ENCODE results near the gene SMARCC2. TPM values are rescaled to one million over a fixed set of nuclear protein-coding genes. Genes with fewer than 3 reads are reported as not detected.

SMARCC2 gene
- total and polyA plus RNA-seq, 2 of the 13 experiments (the other 11 are each of a cell fraction or from before 2014, with no cell fraction given): 21.3 to 24.1 TPM

DNA sequence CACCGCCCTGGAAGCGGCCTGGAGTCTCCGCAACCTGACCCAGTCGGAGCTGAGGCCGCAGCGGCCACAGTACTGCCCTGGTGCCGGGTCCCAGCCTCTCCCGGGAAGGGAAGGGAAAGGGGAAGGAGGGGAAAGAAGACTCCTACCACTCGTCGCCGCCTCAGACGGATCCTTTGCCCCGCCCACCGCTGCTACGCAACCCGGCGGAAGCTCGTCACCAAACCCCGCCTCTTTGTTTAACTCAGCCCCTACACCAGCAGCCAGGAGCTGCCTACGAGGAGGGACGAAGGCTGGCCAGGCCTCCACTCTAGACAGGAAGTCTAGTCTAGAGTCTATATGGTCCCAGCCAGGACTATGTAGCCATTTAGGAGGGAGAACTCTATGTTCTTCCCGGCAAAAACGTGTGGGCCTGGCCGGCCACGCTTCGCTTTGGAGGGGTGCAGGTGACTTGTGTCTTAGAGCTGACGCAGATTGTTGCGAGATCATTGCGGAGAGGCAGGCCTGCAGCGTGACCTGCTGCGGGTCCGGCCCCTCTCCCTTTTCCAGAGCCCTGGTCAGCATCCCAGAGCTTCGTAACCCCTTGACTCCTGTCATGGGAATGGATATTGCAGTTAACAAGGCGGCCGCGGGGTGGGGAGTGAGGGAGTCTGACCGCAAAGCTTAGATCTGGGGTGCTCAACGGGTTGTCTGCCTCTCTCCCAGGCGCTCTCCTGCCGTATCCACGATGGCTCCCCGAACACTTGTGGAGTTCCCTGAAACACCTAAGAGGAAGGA, 32.7 kb upstream of the SMARCC2 start, which contains the start of gene RNF41 (continued):
- TF ChIP-seq LCORL (IDR thresholded peaks at IDR 0.05): no peak
- TF ChIP-seq LCORL (CRISPR knock-in tag; IDR thresholded peaks at IDR 0.05): peak; percentile 52; the same call in 1 of the 2 replicates
- peak; percentile 79; the same call in 1 of the 2 replicates for TF ChIP-seq SRY (CRISPR knock-in tag; IDR thresholded peaks at IDR 0.05)
- TF ChIP-seq PRPF4 (IDR thresholded peaks at IDR 0.05; ENCODE audit: low read depth, low read length, poor library complexity, severe bottlenecking): no peak
- TF ChIP-seq ZNF598 (CRISPR knock-in tag; IDR thresholded peaks at IDR 0.05; ENCODE audit: borderline replicate concordance): peak; percentile 95; the same call in 1 of the 2 replicates
- TF ChIP-seq, protein P1, sequence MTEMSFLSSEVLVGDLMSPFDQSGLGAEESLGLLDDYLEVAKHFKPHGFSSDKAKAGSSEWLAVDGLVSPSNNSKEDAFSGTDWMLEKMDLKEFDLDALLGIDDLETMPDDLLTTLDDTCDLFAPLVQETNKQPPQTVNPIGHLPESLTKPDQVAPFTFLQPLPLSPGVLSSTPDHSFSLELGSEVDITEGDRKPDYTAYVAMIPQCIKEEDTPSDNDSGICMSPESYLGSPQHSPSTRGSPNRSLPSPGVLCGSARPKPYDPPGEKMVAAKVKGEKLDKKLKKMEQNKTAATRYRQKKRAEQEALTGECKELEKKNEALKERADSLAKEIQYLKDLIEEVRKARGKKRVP (CRISPR knock-in tag; IDR thresholded peaks at IDR 0.05): no peak; a peak in 1 of 4 replicates
- TF ChIP-seq ZNF788 (CRISPR knock-in tag; IDR thresholded peaks at IDR 0.05; ENCODE audit: borderline replicate concordance): no peak
- TF ChIP-seq ELF4 (CRISPR knock-in tag; IDR thresholded peaks at IDR 0.05; ENCODE audit: borderline replicate concordance): no peak
- no peak for TF ChIP-seq KLF9 (CRISPR knock-in tag; IDR thresholded peaks at IDR 0.05; ENCODE audit: low read depth)
- no peak; the same call in 1 of the 2 replicates for TF ChIP-seq ZNF761 (CRISPR knock-in tag; conservative IDR thresholded peaks at IDR 0.05)
- no peak for TF ChIP-seq ZKSCAN1 (IDR thresholded peaks at IDR 0.05; ENCODE audit: low read length)
- TF ChIP-seq SKI (IDR thresholded peaks at IDR 0.05; ENCODE audit: partially characterized antibody): peak; percentile 84
- no peak for TF ChIP-seq RBAK (CRISPR knock-in tag; IDR thresholded peaks at IDR 0.05)
- no peak for TF ChIP-seq POLR2AphosphoS2 (IDR thresholded peaks at IDR 0.05; ENCODE audit: low read depth, low read length)
- no peak for TF ChIP-seq NR1H2 (CRISPR knock-in tag; IDR thresholded peaks at IDR 0.05; ENCODE audit: borderline replicate concordance, low read depth)
- TF ChIP-seq SNAPC2 (CRISPR knock-in tag; IDR thresholded peaks at IDR 0.05): no peak
- peak in 1 of 2 experiments; percentile 80; a peak in 1 of 4 replicates for TF ChIP-seq KLF16 (CRISPR knock-in tag; IDR thresholded peaks at IDR 0.05)
- TF ChIP-seq ZNF33A (CRISPR knock-in tag; IDR thresholded peaks at IDR 0.05; ENCODE audit: borderline replicate concordance): no peak
- no peak for TF ChIP-seq ZNF20 (CRISPR knock-in tag; IDR thresholded peaks at IDR 0.05)
- peak; percentile 16; the same call in 1 of the 2 replicates for TF ChIP-seq FOXO1 (CRISPR knock-in tag; IDR thresholded peaks at IDR 0.05)
- TF ChIP-seq, protein P2, sequence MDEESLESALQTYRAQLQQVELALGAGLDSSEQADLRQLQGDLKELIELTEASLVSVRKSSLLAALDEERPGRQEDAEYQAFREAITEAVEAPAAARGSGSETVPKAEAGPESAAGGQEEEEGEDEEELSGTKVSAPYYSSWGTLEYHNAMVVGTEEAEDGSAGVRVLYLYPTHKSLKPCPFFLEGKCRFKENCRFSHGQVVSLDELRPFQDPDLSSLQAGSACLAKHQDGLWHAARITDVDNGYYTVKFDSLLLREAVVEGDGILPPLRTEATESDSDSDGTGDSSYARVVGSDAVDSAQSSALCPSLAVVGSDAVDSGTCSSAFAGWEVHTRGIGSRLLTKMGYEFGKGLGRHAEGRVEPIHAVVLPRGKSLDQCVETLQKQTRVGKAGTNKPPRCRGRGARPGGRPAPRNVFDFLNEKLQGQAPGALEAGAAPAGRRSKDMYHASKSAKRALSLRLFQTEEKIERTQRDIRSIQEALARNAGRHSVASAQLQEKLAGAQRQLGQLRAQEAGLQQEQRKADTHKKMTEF (CRISPR knock-in tag; IDR thresholded peaks at IDR 0.05): peak; percentile 71
- 0 out of 2 replicates have a peak, but pooled peaks have one; percentile 66 for TF ChIP-seq CHD4 (IDR thresholded peaks at IDR 0.05; ENCODE audit: borderline replicate concordance, low read length)
- TF ChIP-seq, protein P3, sequence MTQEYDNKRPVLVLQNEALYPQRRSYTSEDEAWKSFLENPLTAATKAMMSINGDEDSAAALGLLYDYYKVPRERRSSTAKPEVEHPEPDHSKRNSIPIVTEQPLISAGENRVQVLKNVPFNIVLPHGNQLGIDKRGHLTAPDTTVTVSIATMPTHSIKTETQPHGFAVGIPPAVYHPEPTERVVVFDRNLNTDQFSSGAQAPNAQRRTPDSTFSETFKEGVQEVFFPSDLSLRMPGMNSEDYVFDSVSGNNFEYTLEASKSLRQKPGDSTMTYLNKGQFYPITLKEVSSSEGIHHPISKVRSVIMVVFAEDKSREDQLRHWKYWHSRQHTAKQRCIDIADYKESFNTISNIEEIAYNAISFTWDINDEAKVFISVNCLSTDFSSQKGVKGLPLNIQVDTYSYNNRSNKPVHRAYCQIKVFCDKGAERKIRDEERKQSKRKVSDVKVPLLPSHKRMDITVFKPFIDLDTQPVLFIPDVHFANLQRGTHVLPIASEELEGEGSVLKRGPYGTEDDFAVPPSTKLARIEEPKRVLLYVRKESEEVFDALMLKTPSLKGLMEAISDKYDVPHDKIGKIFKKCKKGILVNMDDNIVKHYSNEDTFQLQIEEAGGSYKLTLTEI (CRISPR knock-in tag; conservative IDR thresholded peaks at IDR 0.05): no peak
- TF ChIP-seq FLYWCH1 (CRISPR knock-in tag; IDR thresholded peaks at IDR 0.05): no peak
- TF ChIP-seq ARNT (IDR thresholded peaks at IDR 0.05): no peak
- TF ChIP-seq IRX3 (CRISPR knock-in tag; IDR thresholded peaks at IDR 0.05; ENCODE audit: borderline replicate concordance, low read depth): no peak
- peak; percentile 93 for TF ChIP-seq YEATS4 (CRISPR knock-in tag; IDR thresholded peaks at IDR 0.05; ENCODE audit: borderline replicate concordance)
